ENCODE results near the gene MXRA8.

- TF ChIP-seq, protein P1, sequence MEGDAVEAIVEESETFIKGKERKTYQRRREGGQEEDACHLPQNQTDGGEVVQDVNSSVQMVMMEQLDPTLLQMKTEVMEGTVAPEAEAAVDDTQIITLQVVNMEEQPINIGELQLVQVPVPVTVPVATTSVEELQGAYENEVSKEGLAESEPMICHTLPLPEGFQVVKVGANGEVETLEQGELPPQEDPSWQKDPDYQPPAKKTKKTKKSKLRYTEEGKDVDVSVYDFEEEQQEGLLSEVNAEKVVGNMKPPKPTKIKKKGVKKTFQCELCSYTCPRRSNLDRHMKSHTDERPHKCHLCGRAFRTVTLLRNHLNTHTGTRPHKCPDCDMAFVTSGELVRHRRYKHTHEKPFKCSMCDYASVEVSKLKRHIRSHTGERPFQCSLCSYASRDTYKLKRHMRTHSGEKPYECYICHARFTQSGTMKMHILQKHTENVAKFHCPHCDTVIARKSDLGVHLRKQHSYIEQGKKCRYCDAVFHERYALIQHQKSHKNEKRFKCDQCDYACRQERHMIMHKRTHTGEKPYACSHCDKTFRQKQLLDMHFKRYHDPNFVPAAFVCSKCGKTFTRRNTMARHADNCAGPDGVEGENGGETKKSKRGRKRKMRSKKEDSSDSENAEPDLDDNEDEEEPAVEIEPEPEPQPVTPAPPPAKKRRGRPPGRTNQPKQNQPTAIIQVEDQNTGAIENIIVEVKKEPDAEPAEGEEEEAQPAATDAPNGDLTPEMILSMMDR (IDR thresholded peaks at IDR 0.05; ENCODE audit: low read depth, low read length, poor library complexity, severe bottlenecking), result no peak
- TF ChIP-seq EZH2phosphoT487 (IDR thresholded peaks at IDR 0.05; ENCODE audit: borderline replicate concordance, low read length), result no peak
These were observed 27.0 kb downstream of the MXRA8 start, which contains the start of gene TAS1R3 for GRCh38 chr1:1331068-1331965.

All from DOHH2 (cell line).